GM23338 (cell line): Measurements from ENCODE around the gene STK33. TPM values are rescaled to one million over a fixed set of nuclear protein-coding genes. Genes with fewer than 3 reads are reported as not detected.

Experiments used
- ATAC-seq: fragments of 200-7000 bp; cut with Tn5 transposase; 3 replicates; pipeline ENCODE4 v1.9.1; 2020
- DNase-seq: peaks from one replicate; pipeline ENCODE4 v3.0.0-alpha.2; 2015; ENCODE audit warnings: low spot score
- H2AFZ ChIP-seq: fragments of 200-600 bp; sonication (generic); 2 replicates; pipeline ENCODE4 v1.8.0; 2016; ENCODE audit warnings: antibody characterized with exemption, mild to moderate bottlenecking, moderate library complexity
- H3F3A ChIP-seq: fragments of 200-600 bp; sonication (generic); replicated peaks from 2 replicates; pipeline ENCODE4 v1.8.0; 2017; ENCODE audit warnings: antibody characterized with exemption, mixed run types, low read depth
- H3K27ac ChIP-seq: fragments of 200-600 bp; sonication (generic); 2 replicates; pipeline ENCODE4 v1.6.1; 2016; ENCODE audit warnings: low read depth
- H3K27me3 ChIP-seq: fragments of 200-600 bp; sonication (generic); 2 replicates; pipeline ENCODE4 v1.8.0; 2016; ENCODE audit warnings: mild to moderate bottlenecking, mixed run types, moderate library complexity; ENCODE audit not compliant: insufficient read depth
- H3K36me3 ChIP-seq: fragments of 200-600 bp; sonication (generic); 2 replicates; pipeline ENCODE4 v1.8.0; 2016; ENCODE audit warnings: mild to moderate bottlenecking; ENCODE audit not compliant: insufficient read depth
- H3K4me1 ChIP-seq: fragments of 200-600 bp; sonication (generic); 2 replicates; pipeline ENCODE4 v1.8.0; 2016; ENCODE audit warnings: mild to moderate bottlenecking, moderate library complexity; ENCODE audit not compliant: insufficient read depth
- H3K4me2 ChIP-seq: fragments of 200-600 bp; sonication (generic); 2 replicates; pipeline ENCODE4 v1.7.1; 2017; ENCODE audit warnings: mixed run types
- H3K4me3 ChIP-seq: fragments of 200-600 bp; sonication (generic); 2 replicates; pipeline ENCODE4 v1.6.1; 2016; ENCODE audit warnings: mixed run types
- H3K79me2 ChIP-seq: fragments of 200-600 bp; sonication (generic); replicated peaks from 2 replicates; pipeline ENCODE4 v1.8.0; 2017; ENCODE audit warnings: mild to moderate bottlenecking; ENCODE audit not compliant: insufficient read depth
- H3K9me2 ChIP-seq: fragments of 200-600 bp; sonication (generic); 2 replicates; pipeline ENCODE4 v1.8.0; 2017; ENCODE audit not compliant: insufficient read depth
- H4K20me1 ChIP-seq: fragments of 200-600 bp; sonication (generic); replicated peaks from 2 replicates; pipeline ENCODE4 v1.8.0; 2017; ENCODE audit warnings: mild to moderate bottlenecking; ENCODE audit not compliant: insufficient read depth
- H3K27ac Mint-ChIP-seq: 2 replicates; pipeline ENCODE4 v1.8.0; 2020; ENCODE audit warnings: inconsistent platforms, mild to moderate bottlenecking, moderate library complexity, mixed read lengths
- H3K27me3 Mint-ChIP-seq: 3 replicates; pipeline ENCODE4 v1.8.0; 2022; ENCODE audit warnings: low read depth, mild to moderate bottlenecking, moderate library complexity, mixed read lengths, inconsistent platforms; ENCODE audit not compliant: insufficient read depth, poor library complexity
- H3K36me3 Mint-ChIP-seq: 3 replicates; pipeline ENCODE4 v1.8.0; 2021; ENCODE audit warnings: low read depth, mild to moderate bottlenecking, inconsistent platforms, moderate library complexity, mixed read lengths
- H3K4me1 Mint-ChIP-seq: 3 replicates; pipeline ENCODE4 v1.8.0; 2020; ENCODE audit warnings: mild to moderate bottlenecking, inconsistent platforms, mixed read lengths
- H3K4me3 Mint-ChIP-seq: 3 replicates; pipeline ENCODE4 v1.8.0; 2021; ENCODE audit warnings: moderate library complexity, mild to moderate bottlenecking, inconsistent platforms, mixed read lengths
- H3K9me3 Mint-ChIP-seq: 3 replicates; pipeline ENCODE4 v1.8.0; 2020; ENCODE audit warnings: moderate library complexity, mild to moderate bottlenecking, inconsistent platforms, mixed read lengths
- CREB1 ChIP-seq: fragments of 250-450 bp; sonication (Bioruptor Pico); IDR thresholded peaks from 2 replicates; pipeline ENCODE4 v1.5.0; 2020; ENCODE audit warnings: low read depth, mild to moderate bottlenecking, moderate library complexity
- EZH2phosphoT487 ChIP-seq: fragments of 200-600 bp; sonication (generic); IDR thresholded peaks from one replicate; pipeline ENCODE4 v1.8.1; 2018; ENCODE audit warnings: antibody characterized with exemption; ENCODE audit not compliant: unreplicated experiment
- JUNB ChIP-seq: IDR thresholded peaks from one replicate; pipeline ENCODE4 v1.6.1; 2016; ENCODE audit warnings: antibody characterized with exemption; ENCODE audit not compliant: unreplicated experiment
- STAT1 ChIP-seq: IDR thresholded peaks from one replicate; pipeline ENCODE4 v1.6.1; 2016; ENCODE audit warnings: antibody characterized with exemption; ENCODE audit not compliant: unreplicated experiment
- ZNF114 ChIP-seq: fragments of 250-450 bp; sonication (Bioruptor Pico); IDR thresholded peaks from 2 replicates; pipeline ENCODE4 v1.5.0; 2020; ENCODE audit warnings: mild to moderate bottlenecking, moderate library complexity
- ZNF331 ChIP-seq: fragments of 250-450 bp; sonication (Bioruptor Pico); IDR thresholded peaks from 2 replicates; pipeline ENCODE4 v1.5.0; 2020; ENCODE audit warnings: low read depth, mild to moderate bottlenecking, moderate library complexity
- polyA plus RNA-seq: library from polyadenylated mRNA; unstranded; fragments of >200 nt; fragmentation: Nextera tagmentation; extraction: Ambion mirVana; gene quantifications from 2 replicates; pipeline ENCODE4 v1.2.1, GENCODE V29; 2016
- total RNA-seq: library from RNA; depleted of rRNA; stranded (reverse); fragments of >200 nt; shearing (Covaris generic); gene quantifications from 2 replicates; pipeline ENCODE4 v1.2.3, GENCODE V29; 2014
- TF ChIP-seq, protein P1 (sequence below): fragments of 250-450 bp; sonication (Bioruptor Pico); IDR thresholded peaks from 2 replicates; pipeline ENCODE4 v1.5.0; 2020; ENCODE audit warnings: mild to moderate bottlenecking, moderate library complexity
- TF ChIP-seq, protein P2 (sequence below): IDR thresholded peaks from one replicate; pipeline ENCODE4 v1.6.1; 2018; ENCODE audit warnings: antibody characterized with exemption; ENCODE audit not compliant: unreplicated experiment

Gene STK33
- total and polyA plus RNA-seq, 2 experiments from 2014 or later: 17.2 to 18.2 TPM

DNA sequence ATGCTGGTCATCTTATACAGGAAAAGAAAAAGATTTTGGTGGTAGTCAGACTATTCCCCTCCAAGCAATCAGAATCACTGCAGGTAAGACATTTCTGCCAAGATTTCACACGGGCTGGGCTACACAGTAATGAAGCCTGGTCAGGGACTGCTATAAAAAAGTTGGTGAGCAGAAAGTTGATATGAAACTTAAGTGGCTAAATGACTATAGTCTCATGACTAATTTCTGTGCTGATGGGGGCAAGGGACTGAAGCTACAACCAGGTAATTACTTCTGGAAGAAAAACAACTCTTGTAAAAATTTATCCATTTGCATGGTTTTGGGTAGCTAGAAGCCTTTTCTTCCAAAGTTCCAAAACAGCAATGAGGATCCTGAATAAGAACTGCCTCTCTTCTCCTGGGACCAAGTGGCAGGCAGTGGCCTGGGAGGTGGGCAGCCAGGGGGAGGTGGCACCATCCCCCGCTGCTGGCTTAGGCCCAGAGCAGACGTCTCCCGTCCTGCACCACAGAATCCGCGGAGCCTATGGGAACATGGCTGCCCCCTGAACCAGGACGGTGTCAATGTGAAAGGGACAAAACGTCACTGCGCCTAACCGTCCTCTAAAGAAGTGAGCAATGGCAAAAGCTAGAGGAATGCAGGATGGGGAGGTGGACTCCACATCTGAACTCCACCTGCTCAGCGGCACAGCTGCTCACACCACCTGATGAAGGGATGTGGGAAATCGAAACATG lies 207.7 kb downstream of the STK33 start:
- DNase-seq: no peak
- Mint-ChIP-seq H3K4me1 (peaks cover 35% of the 10 kb centered on the region), H3K27me3 (peaks cover 1% of the 10 kb centered on the region), H3K9me3 (no peaks in the 10 kb centered on the region), H3K4me3 (no peak overlapping the region), H3K27ac (no peak overlapping the region), H3K36me3 (no peaks in the 10 kb centered on the region; the same call in 2 of the 3 replicates)
- Histone ChIP-seq H3K4me3 (no peak overlapping the region), H2AFZ (peak overlapping the region; percentile 4), H3K4me1 (peaks cover 17% of the 10 kb centered on the region), H4K20me1 (no peaks in the 10 kb centered on the region; the same call in 1 of the 2 replicates), H3K27me3 (no peaks in the 10 kb centered on the region), H3K27ac (no peak overlapping the region), H3F3A (no peaks in the 10 kb centered on the region), H3K79me2 (no peaks in the 10 kb centered on the region), H3K9me2 (no peaks in the 10 kb centered on the region), H3K36me3 (no peaks in the 10 kb centered on the region), H3K4me2 (no peak overlapping the region)
- no peak for ATAC-seq
- no peak for TF ChIP-seq CREB1 (CRISPR knock-in tag)
- TF ChIP-seq ZNF331 (CRISPR knock-in tag): no peak
- no peak for TF ChIP-seq JUNB
- no peak for TF ChIP-seq STAT1
- TF ChIP-seq, protein P1, sequence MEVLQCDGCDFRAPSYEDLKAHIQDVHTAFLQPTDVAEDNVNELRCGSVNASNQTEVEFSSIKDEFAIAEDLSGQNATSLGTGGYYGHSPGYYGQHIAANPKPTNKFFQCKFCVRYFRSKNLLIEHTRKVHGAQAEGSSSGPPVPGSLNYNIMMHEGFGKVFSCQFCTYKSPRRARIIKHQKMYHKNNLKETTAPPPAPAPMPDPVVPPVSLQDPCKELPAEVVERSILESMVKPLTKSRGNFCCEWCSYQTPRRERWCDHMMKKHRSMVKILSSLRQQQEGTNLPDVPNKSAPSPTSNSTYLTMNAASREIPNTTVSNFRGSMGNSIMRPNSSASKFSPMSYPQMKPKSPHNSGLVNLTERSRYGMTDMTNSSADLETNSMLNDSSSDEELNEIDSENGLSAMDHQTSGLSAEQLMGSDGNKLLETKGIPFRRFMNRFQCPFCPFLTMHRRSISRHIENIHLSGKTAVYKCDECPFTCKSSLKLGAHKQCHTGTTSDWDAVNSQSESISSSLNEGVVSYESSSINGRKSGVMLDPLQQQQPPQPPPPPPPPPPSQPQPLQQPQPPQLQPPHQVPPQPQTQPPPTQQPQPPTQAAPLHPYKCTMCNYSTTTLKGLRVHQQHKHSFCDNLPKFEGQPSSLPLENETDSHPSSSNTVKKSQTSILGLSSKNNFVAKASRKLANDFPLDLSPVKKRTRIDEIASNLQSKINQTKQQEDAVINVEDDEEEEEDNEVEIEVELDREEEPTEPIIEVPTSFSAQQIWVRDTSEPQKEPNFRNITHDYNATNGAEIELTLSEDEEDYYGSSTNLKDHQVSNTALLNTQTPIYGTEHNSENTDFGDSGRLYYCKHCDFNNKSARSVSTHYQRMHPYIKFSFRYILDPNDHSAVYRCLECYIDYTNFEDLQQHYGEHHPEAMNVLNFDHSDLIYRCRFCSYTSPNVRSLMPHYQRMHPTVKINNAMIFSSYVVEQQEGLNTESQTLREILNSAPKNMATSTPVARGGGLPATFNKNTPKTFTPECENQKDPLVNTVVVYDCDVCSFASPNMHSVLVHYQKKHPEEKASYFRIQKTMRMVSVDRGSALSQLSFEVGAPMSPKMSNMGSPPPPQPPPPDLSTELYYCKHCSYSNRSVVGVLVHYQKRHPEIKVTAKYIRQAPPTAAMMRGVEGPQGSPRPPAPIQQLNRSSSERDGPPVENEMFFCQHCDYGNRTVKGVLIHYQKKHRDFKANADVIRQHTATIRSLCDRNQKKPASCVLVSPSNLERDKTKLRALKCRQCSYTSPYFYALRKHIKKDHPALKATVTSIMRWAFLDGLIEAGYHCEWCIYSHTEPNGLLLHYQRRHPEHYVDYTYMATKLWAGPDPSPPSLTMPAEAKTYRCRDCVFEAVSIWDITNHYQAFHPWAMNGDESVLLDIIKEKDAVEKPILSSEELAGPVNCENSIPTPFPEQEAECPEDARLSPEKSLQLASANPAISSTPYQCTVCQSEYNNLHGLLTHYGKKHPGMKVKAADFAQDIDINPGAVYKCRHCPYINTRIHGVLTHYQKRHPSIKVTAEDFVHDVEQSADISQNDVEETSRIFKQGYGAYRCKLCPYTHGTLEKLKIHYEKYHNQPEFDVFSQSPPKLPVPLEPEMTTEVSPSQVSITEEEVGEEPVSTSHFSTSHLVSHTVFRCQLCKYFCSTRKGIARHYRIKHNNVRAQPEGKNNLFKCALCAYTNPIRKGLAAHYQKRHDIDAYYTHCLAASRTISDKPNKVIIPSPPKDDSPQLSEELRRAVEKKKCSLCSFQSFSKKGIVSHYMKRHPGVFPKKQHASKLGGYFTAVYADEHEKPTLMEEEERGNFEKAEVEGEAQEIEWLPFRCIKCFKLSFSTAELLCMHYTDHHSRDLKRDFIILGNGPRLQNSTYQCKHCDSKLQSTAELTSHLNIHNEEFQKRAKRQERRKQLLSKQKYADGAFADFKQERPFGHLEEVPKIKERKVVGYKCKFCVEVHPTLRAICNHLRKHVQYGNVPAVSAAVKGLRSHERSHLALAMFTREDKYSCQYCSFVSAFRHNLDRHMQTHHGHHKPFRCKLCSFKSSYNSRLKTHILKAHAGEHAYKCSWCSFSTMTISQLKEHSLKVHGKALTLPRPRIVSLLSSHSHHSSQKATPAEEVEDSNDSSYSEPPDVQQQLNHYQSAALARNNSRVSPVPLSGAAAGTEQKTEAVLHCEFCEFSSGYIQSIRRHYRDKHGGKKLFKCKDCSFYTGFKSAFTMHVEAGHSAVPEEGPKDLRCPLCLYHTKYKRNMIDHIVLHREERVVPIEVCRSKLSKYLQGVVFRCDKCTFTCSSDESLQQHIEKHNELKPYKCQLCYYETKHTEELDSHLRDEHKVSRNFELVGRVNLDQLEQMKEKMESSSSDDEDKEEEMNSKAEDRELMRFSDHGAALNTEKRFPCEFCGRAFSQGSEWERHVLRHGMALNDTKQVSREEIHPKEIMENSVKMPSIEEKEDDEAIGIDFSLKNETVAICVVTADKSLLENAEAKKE (CRISPR knock-in tag): no peak
- no peak for TF ChIP-seq EZH2phosphoT487
- no peak for TF ChIP-seq ZNF114 (CRISPR knock-in tag)
- TF ChIP-seq, protein P2, sequence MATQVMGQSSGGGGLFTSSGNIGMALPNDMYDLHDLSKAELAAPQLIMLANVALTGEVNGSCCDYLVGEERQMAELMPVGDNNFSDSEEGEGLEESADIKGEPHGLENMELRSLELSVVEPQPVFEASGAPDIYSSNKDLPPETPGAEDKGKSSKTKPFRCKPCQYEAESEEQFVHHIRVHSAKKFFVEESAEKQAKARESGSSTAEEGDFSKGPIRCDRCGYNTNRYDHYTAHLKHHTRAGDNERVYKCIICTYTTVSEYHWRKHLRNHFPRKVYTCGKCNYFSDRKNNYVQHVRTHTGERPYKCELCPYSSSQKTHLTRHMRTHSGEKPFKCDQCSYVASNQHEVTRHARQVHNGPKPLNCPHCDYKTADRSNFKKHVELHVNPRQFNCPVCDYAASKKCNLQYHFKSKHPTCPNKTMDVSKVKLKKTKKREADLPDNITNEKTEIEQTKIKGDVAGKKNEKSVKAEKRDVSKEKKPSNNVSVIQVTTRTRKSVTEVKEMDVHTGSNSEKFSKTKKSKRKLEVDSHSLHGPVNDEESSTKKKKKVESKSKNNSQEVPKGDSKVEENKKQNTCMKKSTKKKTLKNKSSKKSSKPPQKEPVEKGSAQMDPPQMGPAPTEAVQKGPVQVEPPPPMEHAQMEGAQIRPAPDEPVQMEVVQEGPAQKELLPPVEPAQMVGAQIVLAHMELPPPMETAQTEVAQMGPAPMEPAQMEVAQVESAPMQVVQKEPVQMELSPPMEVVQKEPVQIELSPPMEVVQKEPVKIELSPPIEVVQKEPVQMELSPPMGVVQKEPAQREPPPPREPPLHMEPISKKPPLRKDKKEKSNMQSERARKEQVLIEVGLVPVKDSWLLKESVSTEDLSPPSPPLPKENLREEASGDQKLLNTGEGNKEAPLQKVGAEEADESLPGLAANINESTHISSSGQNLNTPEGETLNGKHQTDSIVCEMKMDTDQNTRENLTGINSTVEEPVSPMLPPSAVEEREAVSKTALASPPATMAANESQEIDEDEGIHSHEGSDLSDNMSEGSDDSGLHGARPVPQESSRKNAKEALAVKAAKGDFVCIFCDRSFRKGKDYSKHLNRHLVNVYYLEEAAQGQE: no peak
